WTC11 (cell line): ENCODE data around the gene AEBP2. TPM values are rescaled to one million over a fixed set of nuclear protein-coding genes. Genes with fewer than 3 reads are reported as not detected.
"Not testable (repeated sequence)": the region's sequence is repeated elsewhere in the genome, so short reads cannot be mapped to it uniquely, and the experiment has no call there.

ENCODE experiments used
- ATAC-seq: fragments of 200-7000 bp; cut with Tn5 transposase; 2 replicates; pipeline ENCODE4 v1.10.0; 2021; ENCODE audit warnings: mild to moderate bottlenecking, moderate library complexity
- CTCF ChIA-PET: fragments of 300-600 bp; sonication (Branson Sonifier 250); formaldehyde crosslinking; loops from one replicate; lab custom pipeline; 2021; ENCODE audit warnings: antibody characterized with exemption; lab: Charles Lee
- POLR2A ChIA-PET: fragments of 350-600 bp; sonication (Branson Sonifier 250); formaldehyde crosslinking; loops from one replicate; lab custom pipeline; 2021; ENCODE audit warnings: antibody characterized with exemption; lab: Charles Lee
- DNase-seq: peaks from one replicate; pipeline ENCODE4 v3.0.0; 2021; ENCODE audit warnings: low spot score
- H3K27ac Mint-ChIP-seq: 2 replicates; pipeline ENCODE4 v1.8.0; 2021; ENCODE audit warnings: mixed read lengths
- H3K27me3 Mint-ChIP-seq: 2 replicates; pipeline ENCODE4 v1.8.0; 2021; ENCODE audit warnings: low read depth, mild to moderate bottlenecking, moderate library complexity, mixed read lengths
- H3K36me3 Mint-ChIP-seq: 2 replicates; pipeline ENCODE4 v1.8.0; 2021; ENCODE audit warnings: mixed read lengths
- H3K4me1 Mint-ChIP-seq: 2 replicates; pipeline ENCODE4 v1.8.0; 2022; ENCODE audit warnings: mixed read lengths
- H3K4me3 Mint-ChIP-seq: 2 replicates; pipeline ENCODE4 v1.8.0; 2021; ENCODE audit warnings: mild to moderate bottlenecking, moderate library complexity, mixed read lengths
- H3K9me3 Mint-ChIP-seq: 2 replicates; pipeline ENCODE4 v1.8.0; 2021; ENCODE audit warnings: mixed read lengths
- AR ChIP-seq: fragments of 250-450 bp; sonication (Bioruptor Pico); IDR thresholded peaks from 2 replicates; pipeline ENCODE4 v1.9.0; 2021; ENCODE audit warnings: mild to moderate bottlenecking
- ATF2 ChIP-seq: sonication (generic); formaldehyde crosslinking; IDR thresholded peaks from 2 replicates; pipeline ENCODE4 v1.8.1; 2022; ENCODE audit warnings: low read depth, missing genetic modification reagents, borderline replicate concordance
- ATF6 ChIP-seq: sonication (generic); formaldehyde crosslinking; IDR thresholded peaks from 2 replicates; pipeline ENCODE4 v1.8.1; 2023; ENCODE audit warnings: mild to moderate bottlenecking, missing genetic modification reagents
- ELF4 ChIP-seq: sonication (generic); formaldehyde crosslinking; IDR thresholded peaks from 2 replicates; pipeline ENCODE4 v1.8.1; 2022; ENCODE audit warnings: low read depth, mild to moderate bottlenecking, moderate library complexity, missing genetic modification reagents
- EMX1 ChIP-seq: fragments of 250-450 bp; sonication (Bioruptor Pico); IDR thresholded peaks from 2 replicates; pipeline ENCODE4 v1.8.0; 2021; ENCODE audit warnings: mild to moderate bottlenecking
- FOXK1 ChIP-seq: sonication (generic); formaldehyde crosslinking; IDR thresholded peaks from 2 replicates; pipeline ENCODE4 v1.8.0; 2022; ENCODE audit warnings: mild to moderate bottlenecking, moderate library complexity, missing genetic modification reagents
- HMGA2 ChIP-seq: fragments of 250-450 bp; sonication (Bioruptor Pico); IDR thresholded peaks from 2 replicates; pipeline ENCODE4 v1.4.0; 2021; ENCODE audit warnings: mild to moderate bottlenecking, moderate library complexity
- NFATC4 ChIP-seq: fragments of 250-450 bp; sonication (Bioruptor Pico); IDR thresholded peaks from 2 replicates; pipeline ENCODE4 v1.9.0; 2021; ENCODE audit warnings: mild to moderate bottlenecking
- NR2C2 ChIP-seq: sonication (generic); formaldehyde crosslinking; IDR thresholded peaks from 2 replicates; pipeline ENCODE4 v1.8.0; 2022; ENCODE audit warnings: mild to moderate bottlenecking, missing genetic modification reagents
- NR3C1 ChIP-seq: sonication (generic); formaldehyde crosslinking; conservative IDR thresholded peaks from 2 replicates; pipeline ENCODE4 v1.8.1; 2023; ENCODE audit warnings: low read depth, mild to moderate bottlenecking, missing genetic modification reagents
- PRDM15 ChIP-seq: sonication (generic); formaldehyde crosslinking; IDR thresholded peaks from 2 replicates; pipeline ENCODE4 v1.8.0; 2022; ENCODE audit warnings: missing genetic modification reagents
- SP1 ChIP-seq: sonication (generic); formaldehyde crosslinking; conservative IDR thresholded peaks from 2 replicates; pipeline ENCODE4 v1.8.1; 2022; ENCODE audit warnings: missing genetic modification reagents
- ZNF219 ChIP-seq: sonication (generic); formaldehyde crosslinking; IDR thresholded peaks from 2 replicates; pipeline ENCODE4 v1.8.0; 2023; ENCODE audit warnings: missing genetic modification reagents, mild to moderate bottlenecking, borderline replicate concordance
- ZNF416 ChIP-seq: fragments of 250-450 bp; sonication (Bioruptor Pico); IDR thresholded peaks from 2 replicates; pipeline ENCODE4 v1.9.0; 2021; ENCODE audit warnings: mild to moderate bottlenecking, inconsistent platforms
- total RNA-seq: library from RNA; stranded (reverse); gene quantifications from 3 replicates; pipeline ENCODE4 v1.2.3, GENCODE V29; 2021

The AEBP2 gene
- total RNA-seq, 1 experiment from 2014 or later: 65.9 TPM

- no peak for TF ChIP-seq ELF4 (CRISPR knock-in tag)
These were observed at the start of gene AEBP2 (continued) for GRCh38 chr12:19439059-19440018.

GRCh38 chr12:19390051-19390598 lies 49.2 kb upstream of the AEBP2 start:
- POLR2A ChIA-PET: interaction anchor here (0.7 kb wide), 1 partner anchor 760 kb away, joined by 5 read pairs; no protein-coding TSS in a partner anchor
- Mint-ChIP-seq H3K9me3 (no peaks in the 10 kb centered on the region), H3K4me1 (no peaks in the 10 kb centered on the region)
- no peak for TF ChIP-seq HMGA2 (CRISPR knock-in tag)
- TF ChIP-seq EMX1 (CRISPR knock-in tag): no peak
- no peak for TF ChIP-seq ZNF219
- no peak for TF ChIP-seq SP1 (CRISPR knock-in tag)
- TF ChIP-seq PRDM15 (CRISPR knock-in tag): no peak
- no peak for TF ChIP-seq ATF2 (CRISPR knock-in tag)
- no peak for TF ChIP-seq NR2C2
- TF ChIP-seq ATF6 (CRISPR knock-in tag): no peak
- no peak for TF ChIP-seq ZNF416
- TF ChIP-seq, all 79 proteins: peak for 0
- DNase-seq (no peak), ATAC-seq (no peak)
- H3K27me3 Mint-ChIP-seq: no peaks in the 10 kb centered on the region
- CTCF ChIA-PET: interaction anchor here (0.6 to 0.7 kb wide), 2 partner anchors 221 to 1070 kb away, joined by 3 to 4 read pairs; no protein-coding TSS in a partner anchor
- H3K27ac Mint-ChIP-seq: no peak overlapping the region
- H3K36me3 Mint-ChIP-seq: no peaks in the 10 kb centered on the region
- H3K4me3 Mint-ChIP-seq: no peak overlapping the region

GRCh38 chr12:19392644-19393043 lies 46.6 kb upstream of the AEBP2 start:
- H3K27ac Mint-ChIP-seq, H3K36me3 Mint-ChIP-seq, ATAC-seq, H3K4me3 Mint-ChIP-seq, DNase-seq, CTCF ChIA-PET, H3K9me3 Mint-ChIP-seq, H3K27me3 Mint-ChIP-seq, H3K4me1 Mint-ChIP-seq, POLR2A ChIA-PET: not testable (repeated sequence)

- no peak for ATAC-seq
- no peaks in the 10 kb centered on the region for H3K4me1 Mint-ChIP-seq
- H3K4me3 Mint-ChIP-seq: no peak overlapping the region
- H3K9me3 Mint-ChIP-seq: no peaks in the 10 kb centered on the region
- ChIA-PET POLR2A (interaction anchor here (0.5 kb wide), 1 partner anchor 27 kb away, joined by 3 read pairs; no protein-coding TSS in a partner anchor), CTCF (interaction anchor here (0.9 kb wide), 1 partner anchor 52 kb away, joined by 3 read pairs; no protein-coding TSS in a partner anchor)
- H3K27me3 Mint-ChIP-seq: no peaks in the 10 kb centered on the region
- H3K27ac Mint-ChIP-seq: no peak overlapping the region
- no peak for DNase-seq
- no peaks in the 10 kb centered on the region for H3K36me3 Mint-ChIP-seq
- TF ChIP-seq AR (CRISPR knock-in tag) (no peak), NFATC4 (CRISPR knock-in tag) (no peak), FOXK1 (CRISPR knock-in tag) (no peak), NR3C1 (CRISPR knock-in tag) (no peak), ZNF416 (no peak)
- TF ChIP-seq, all 79 proteins: peak for 0
These were observed 44.9 kb upstream of the AEBP2 start for GRCh38 chr12:19394385-19394784.
